Measurements from ENCODE around the gene ETV6. TPM values are rescaled to one million over a fixed set of nuclear protein-coding genes. Genes with fewer than 3 reads are reported as not detected.

ETV6 gene
- total and polyA plus RNA-seq, 9 of the 15 experiments (the other 6 are each of a cell fraction or from before 2014, with no cell fraction given): 0.81 to 12.7 (median 4.1) TPM

- TF ChIP-seq FOXP4 (CRISPR knock-in tag; IDR thresholded peaks at IDR 0.05; ENCODE audit: borderline replicate concordance) (no peak), ZNF121 (CRISPR knock-in tag; conservative IDR thresholded peaks at IDR 0.05) (no peak), CEBPG (CRISPR knock-in tag; IDR thresholded peaks at IDR 0.05) (no peak), CEBPG (tag; conservative IDR thresholded peaks at IDR 0.05 in 1 of 2, IDR thresholded peaks at IDR 0.05 in 1 of 2) (no peak), GATAD2B (IDR thresholded peaks at IDR 0.05; ENCODE audit: borderline replicate concordance) (no peak), VEZF1 (CRISPR knock-in tag; IDR thresholded peaks at IDR 0.05) (no peak), TAF9B (IDR thresholded peaks at IDR 0.05; ENCODE audit: partially characterized antibody) (no peak)
Measured at GRCh38 chr12:11905534-11905933, 256.1 kb downstream of the ETV6 start (continued).
